Measurements from ENCODE around the gene SERINC3.

Gene SERINC3

DNA sequence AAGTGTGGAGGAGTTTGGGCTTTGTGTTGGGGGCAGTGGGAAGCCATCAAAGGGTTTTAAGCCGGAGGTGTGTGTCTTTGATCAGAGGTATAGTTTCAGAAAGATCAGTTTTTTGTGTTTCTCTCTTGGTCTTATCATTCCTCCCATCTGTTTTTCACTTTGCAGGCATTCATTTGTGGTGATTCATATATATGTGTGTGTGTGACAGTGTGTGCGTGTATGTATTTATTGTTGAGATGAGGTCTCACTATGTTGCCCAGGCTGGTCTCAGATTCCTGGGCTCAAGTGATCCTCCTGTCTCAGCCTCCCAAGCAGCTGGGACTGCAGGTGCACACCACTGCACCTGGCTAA is 11.1 kb upstream of the SERINC3 start:
- DNase-seq (ENCODE audit: low read depth), result no peak

DNA sequence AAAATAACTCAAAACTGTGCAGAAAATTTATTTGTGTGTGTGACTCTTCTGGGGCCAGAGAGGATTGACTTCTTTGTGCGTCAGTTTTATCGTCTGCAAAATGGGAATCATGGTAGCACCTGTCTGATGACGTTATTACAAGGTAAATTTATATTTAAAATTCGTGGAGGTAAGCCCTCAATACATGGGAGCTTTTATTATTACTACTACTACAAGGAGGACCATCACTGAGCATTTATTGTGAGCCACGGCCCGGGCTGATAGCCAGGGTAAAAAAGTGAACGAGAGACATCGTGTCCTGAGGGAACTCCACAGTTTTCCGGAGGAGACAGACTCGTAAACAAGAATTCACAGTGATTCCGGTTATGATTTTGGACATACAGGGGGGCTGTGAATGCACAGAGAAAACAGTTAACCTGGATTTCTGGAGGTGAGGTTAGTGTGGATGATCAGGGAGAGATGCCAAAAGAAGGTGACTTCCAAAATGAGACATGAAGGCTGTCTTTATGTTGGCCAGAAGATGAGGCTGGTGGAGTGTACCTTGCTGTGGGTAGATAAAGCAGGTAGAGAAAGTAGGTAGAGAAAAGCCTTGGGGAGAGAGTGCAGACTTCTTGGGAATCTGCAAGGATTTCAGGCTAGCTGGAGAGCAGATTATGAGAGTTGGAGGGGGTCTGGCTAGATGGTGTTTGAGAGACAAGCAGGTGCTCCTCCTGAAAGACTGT is 10.6 kb upstream of the SERINC3 start:
- DNase-seq (ENCODE audit: low read depth), result no peak

DNA sequence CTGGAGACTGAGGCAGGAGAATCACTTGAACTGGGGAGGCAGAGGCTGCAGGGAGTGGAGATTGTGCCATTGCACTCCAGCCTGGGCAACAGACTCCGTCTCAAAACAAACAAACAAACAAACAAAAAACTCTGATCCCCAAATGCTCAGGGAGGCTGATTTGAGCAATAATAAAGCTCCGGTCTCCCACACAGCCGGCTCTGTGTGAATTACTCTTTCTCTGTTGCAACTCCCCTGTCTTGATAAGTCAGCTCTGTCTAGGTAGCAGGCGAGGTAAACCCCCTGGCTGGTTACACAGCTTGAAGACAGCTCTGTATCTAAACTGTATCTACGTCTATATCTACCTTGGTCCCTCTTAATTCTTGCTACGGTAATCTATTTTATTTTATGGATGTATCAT is 6.4 kb upstream of the SERINC3 start:
- DNase-seq (ENCODE audit: low read depth), result no peak

GRCh38 chr20:44527716-44528199 is 5.9 kb upstream of the SERINC3 start:
- DNase-seq (ENCODE audit: low read depth), result no peak

DNA sequence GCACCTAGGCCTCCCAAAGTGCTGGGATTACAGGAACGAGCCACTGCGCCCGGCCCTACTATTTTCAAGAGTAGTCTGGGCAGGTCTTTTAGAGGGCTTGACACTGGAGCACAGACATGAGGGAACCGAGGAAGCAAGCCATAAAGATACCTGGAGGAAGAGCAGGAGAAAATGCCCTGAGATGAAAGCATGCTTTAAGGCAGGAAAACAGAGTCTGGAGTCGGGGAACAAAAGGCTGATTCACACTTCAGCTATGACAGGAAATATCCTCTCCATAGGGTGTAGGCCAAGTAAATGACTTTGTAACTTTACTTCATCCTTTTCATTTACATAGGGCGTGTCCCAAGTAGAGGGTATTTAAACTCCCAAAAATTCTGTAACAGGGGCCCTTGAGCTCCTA is 4.3 kb upstream of the SERINC3 start:
- no peak for DNase-seq (ENCODE audit: low read depth)

- no peak for DNase-seq (ENCODE audit: low read depth)
Measured at GRCh38 chr20:44523746-44524145, 1.9 kb upstream of the SERINC3 start.

- no peak for DNase-seq (ENCODE audit: low read depth)
Measured at GRCh38 chr20:44522841-44523240, 971 bp upstream of the SERINC3 start.

DNA sequence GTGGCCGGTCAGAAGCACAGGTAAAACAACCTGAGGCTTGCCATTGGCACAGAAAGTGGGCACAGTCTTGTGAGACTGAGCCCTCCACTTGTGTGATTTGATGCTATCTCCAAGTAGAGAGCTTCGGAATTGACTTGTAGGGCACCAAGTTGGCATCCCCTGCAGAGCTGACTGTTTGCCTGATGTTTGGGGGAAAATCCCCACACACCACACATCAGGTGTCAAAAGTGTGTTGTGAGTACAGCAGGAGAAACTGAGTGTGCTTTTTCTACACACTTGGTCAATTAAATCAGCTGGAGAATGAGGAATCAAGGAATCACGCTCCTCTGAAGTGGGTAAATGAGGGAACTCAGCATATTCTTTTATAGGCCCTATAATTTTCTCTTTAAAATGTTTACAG is 989 bp downstream of the SERINC3 start:
- DNase-seq (ENCODE audit: low read depth), result no peak

GRCh38 chr20:44518248-44518647 is 3.6 kb downstream of the SERINC3 start:
- DNase-seq (ENCODE audit: low read depth), result no peak

- no peak for DNase-seq (ENCODE audit: low read depth)
Measured at GRCh38 chr20:44517454-44517853, 4.4 kb downstream of the SERINC3 start.

GRCh38 chr20:44516491-44516890 is 5.4 kb downstream of the SERINC3 start:
- no peak for DNase-seq (ENCODE audit: low read depth)

DNA sequence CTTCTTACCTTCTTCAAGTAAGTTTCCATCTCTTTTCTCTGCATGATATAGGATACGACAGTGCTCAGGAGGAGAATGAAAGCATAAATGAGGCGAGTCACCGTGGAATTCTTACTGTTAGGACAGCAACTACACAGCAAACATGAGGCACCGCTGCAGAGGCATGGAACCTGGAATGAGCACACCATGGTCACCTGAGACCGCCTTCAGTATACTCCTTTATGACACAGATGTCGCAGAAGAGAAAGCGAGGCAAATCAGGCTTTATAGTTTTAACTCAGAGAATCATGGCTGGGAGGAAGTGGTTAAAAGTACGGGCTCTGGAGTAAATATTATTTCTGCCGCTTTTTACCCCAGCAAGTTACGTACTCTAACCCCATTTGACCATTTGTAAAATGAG is 8.0 kb downstream of the SERINC3 start:
- no peak for DNase-seq (ENCODE audit: low read depth)

- DNase-seq (ENCODE audit: low read depth), result no peak
Measured at GRCh38 chr20:44509762-44510161, 12.1 kb downstream of the SERINC3 start.

DNA sequence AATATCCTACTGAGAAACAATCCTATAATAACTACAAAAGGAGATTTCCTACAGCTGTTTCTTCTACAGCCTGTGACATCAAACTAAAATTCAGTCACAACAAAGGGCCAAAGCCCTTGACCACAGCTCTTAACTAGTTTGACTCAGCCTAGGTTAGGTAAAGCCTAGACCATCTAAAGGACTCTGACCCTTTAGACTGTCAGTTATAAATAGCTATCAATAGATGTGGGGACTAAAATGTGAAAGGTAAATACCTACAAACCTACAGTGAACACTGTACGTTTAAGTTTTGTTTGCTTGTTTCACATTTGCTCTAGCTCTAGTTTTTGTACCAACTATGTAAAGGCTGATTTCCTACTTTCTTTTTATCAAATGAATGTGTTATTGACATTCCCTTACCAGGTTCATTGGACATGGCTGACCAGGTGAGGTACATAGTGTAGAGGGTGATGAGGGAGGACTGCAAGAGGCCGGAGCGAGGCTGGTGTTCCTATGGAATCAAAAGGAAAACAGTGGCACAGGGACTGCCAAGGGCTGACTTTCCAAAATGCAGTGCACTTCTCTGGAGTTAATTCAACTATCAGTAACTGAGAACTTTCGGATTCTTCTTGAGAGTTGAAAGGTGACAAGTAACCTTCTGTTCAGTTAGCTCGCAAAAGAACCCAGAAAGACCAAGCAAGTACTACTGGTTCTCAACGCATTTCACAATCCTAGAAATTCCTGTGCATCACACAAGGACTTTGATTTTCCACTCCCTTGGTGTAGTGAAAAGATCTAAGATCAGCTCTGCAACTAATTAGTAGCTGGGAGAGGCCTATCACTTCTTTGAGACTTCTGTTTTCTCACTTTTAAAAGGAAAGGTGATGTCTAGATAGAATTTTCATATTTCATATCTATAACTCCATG is 17.2 kb downstream of the SERINC3 start:
- DNase-seq (ENCODE audit: low read depth), result no peak

- DNase-seq (ENCODE audit: low read depth), result no peak
Measured at GRCh38 chr20:44502968-44503367, 18.9 kb downstream of the SERINC3 start.

DNA sequence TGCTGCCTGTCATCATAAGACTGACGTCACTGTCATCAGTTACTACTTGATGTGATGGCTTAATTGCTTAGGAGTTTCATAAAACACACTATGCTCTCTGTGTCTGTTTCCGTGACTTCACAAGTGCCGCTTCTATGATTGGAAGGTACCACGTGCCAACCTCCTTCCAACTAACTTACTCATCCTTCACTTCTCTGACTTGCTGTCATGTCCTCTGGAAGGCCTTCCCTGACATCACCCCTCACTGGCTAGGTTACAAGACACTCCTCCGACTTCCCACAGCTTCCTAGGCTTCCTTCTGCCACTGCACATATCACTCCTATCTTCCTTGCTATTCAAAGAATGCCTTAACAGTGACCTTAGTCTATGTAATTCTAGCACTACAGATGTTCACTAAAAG is 20.4 kb downstream of the SERINC3 start:
- peak; percentile 77 for DNase-seq (ENCODE audit: low read depth)

- no peak for DNase-seq (ENCODE audit: low read depth)
Measured at GRCh38 chr20:44500221-44500620, 21.6 kb downstream of the SERINC3 start.

- no peak for DNase-seq (ENCODE audit: low read depth)
Measured at GRCh38 chr20:44497761-44498160, 24.1 kb downstream of the SERINC3 start.

GRCh38 chr20:44496976-44497375 is 24.9 kb downstream of the SERINC3 start:
- peak; percentile 78 for DNase-seq (ENCODE audit: low read depth)

DNA sequence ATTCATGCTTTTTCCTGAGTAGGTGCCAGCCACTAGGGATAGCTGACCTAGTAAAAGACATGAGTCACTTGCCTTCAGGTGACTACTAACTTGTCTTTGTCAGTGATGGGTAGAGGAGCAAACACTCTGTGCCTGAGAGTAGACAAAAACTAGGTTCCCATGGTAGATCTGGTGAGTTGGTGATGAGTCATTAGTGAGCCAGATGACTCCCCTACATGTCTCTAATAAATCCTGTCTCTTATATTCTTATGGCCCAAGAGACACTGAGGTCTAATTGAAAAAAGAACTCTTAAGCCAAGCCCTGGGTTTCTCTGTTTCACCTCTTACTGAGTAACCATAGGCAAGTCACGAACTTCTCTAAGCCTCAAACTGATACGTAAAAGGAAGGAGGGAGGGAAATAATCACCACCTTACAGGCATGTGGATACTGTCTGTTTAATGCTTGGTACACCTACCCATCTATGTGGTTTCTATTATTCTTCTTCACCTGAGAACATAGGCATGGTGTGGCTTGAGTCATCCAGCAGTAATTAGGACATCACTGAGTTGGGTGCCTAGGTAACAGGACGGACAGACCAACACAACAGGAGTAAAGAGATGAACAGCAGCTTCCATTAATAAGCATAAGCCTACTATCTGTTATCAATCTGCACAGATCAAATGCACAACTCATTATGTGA is 25.9 kb downstream of the SERINC3 start:
- peak; percentile 93 for DNase-seq (ENCODE audit: low read depth)

- peak; percentile 70 for DNase-seq (ENCODE audit: low read depth)
Measured at GRCh38 chr20:44495257-44495656, 26.6 kb downstream of the SERINC3 start.

DNA sequence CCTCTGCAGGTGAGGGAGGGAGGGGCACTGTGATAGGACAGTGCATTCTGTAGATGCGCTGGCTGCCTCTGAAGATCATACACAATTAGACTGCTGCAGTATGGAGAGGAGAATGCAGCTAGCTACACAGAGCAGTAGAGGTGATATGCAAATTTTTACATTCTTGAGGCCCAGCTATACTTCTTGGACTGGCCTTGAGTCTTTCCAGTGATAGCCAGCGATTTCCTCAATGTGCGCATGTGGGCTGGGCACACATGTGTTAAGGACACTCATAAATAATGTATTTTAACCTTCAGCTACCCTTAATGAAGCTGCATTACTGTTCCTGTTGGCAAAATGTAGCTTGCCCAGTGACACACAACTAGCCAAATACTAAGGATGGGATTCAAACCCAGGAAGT is 27.2 kb downstream of the SERINC3 start:
- no peak for DNase-seq (ENCODE audit: low read depth)

DNA sequence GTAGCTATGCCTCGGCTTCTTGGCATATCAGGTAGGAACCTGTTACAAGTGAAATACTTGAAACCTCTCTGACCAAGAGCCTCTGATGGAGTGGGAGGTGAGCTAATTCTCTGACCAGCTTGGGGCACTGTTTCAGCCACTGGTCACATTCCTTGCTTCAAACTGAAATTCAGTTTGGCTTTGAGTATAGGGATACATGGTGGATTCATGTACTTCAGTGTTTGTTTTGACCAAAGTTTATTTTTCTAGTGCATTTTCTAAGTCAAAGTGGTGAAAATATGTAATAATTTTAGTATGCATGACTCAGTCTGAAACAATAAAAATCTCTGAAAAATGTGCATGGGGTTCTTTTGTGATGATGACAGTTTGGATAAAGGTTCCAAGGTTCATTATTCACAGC is 27.6 kb downstream of the SERINC3 start:
- peak; percentile 50 for DNase-seq (ENCODE audit: low read depth)

All from non-pigmented ciliary epithelial cell (primary cell).